OCI-LY7 (cell line): ENCODE data around the gene CPPED1. TPM values are rescaled to one million over a fixed set of nuclear protein-coding genes. Genes with fewer than 3 reads are reported as not detected.

Experiments used
- BruUV-seq: library from RNA; stranded (reverse); fragments of 400-500 nt; replicated peaks from 2 replicates; lab custom pipeline; 2021; lab: Mats Ljungman, UMichigan
- CTCF ChIA-PET: fragments of 300-600 bp; sonication (Branson Sonifier 250); formaldehyde crosslinking; loops from one replicate; lab custom pipeline; 2022; ENCODE audit warnings: antibody characterized with exemption; ENCODE audit not compliant: unreplicated experiment; lab: Charles Lee
- POLR2A ChIA-PET: fragments of 300-600 bp; sonication (Branson Sonifier 250); formaldehyde crosslinking; loops from one replicate; lab custom pipeline; 2022; ENCODE audit warnings: antibody characterized with exemption; lab: Charles Lee
- DNase-seq: peaks from one replicate; pipeline ENCODE4 v3.0.0-alpha.2; 2015; ENCODE audit warnings: low spot score
- H2AFZ ChIP-seq: fragments of 200-600 bp; sonication (generic), shearing (Covaris generic); 2 replicates; pipeline ENCODE4 v1.6.1; 2014; ENCODE audit warnings: mild to moderate bottlenecking, antibody characterized with exemption, low read length, moderate library complexity
- H3K27ac ChIP-seq: fragments of 200-600 bp; sonication (generic); 2 replicates; pipeline ENCODE4 v1.5.1; 2014; ENCODE audit warnings: mixed run types, low read depth, mild to moderate bottlenecking, moderate library complexity, low read length, inconsistent platforms; ENCODE audit not compliant: poor library complexity, severe bottlenecking
- H3K36me3 ChIP-seq: fragments of 200-600 bp; sonication (generic); 2 replicates; pipeline ENCODE4 v1.6.1; 2014; ENCODE audit warnings: mild to moderate bottlenecking, antibody characterized with exemption, low read length, moderate library complexity, mixed read lengths; ENCODE audit not compliant: insufficient read depth
- H3K4me1 ChIP-seq: fragments of 200-600 bp; sonication (generic); 2 replicates; pipeline ENCODE4 v1.5.1; 2014; ENCODE audit warnings: mild to moderate bottlenecking, low read length; ENCODE audit not compliant: insufficient read depth, poor library complexity, severe bottlenecking
- H3K4me2 ChIP-seq: fragments of 200-600 bp; sonication (generic); 2 replicates; pipeline ENCODE4 v1.6.1; 2014; ENCODE audit warnings: mild to moderate bottlenecking, low read length
- H3K4me3 ChIP-seq: fragments of 200-600 bp; sonication (generic); 2 replicates; pipeline ENCODE4 v1.5.1; 2014; ENCODE audit warnings: mild to moderate bottlenecking, low read depth, low read length; ENCODE audit not compliant: poor library complexity, severe bottlenecking
- H3K79me2 ChIP-seq: fragments of 200-600 bp; sonication (generic); 2 replicates; pipeline ENCODE4 v1.6.1; 2016; ENCODE audit warnings: low read depth, mild to moderate bottlenecking, low read length, moderate library complexity, mixed read lengths; ENCODE audit not compliant: insufficient read depth
- H3K9me2 ChIP-seq: fragments of 200-600 bp; sonication (generic); 2 replicates; pipeline ENCODE4 v1.6.1; 2016; ENCODE audit warnings: mild to moderate bottlenecking, low read length, mixed read lengths; ENCODE audit not compliant: insufficient read depth
- H3K9me3 ChIP-seq: fragments of 200-600 bp; sonication (generic); 2 replicates; pipeline ENCODE4 v1.6.1; 2014; ENCODE audit warnings: mild to moderate bottlenecking, mixed run types, low read length, mixed read lengths
- H4K20me1 ChIP-seq: fragments of 200-600 bp; sonication (generic); 2 replicates; pipeline ENCODE4 v1.6.1; 2014; ENCODE audit warnings: mild to moderate bottlenecking, antibody characterized with exemption, low read length, moderate library complexity, mixed read lengths; ENCODE audit not compliant: insufficient read depth
- EZH2phosphoT487 ChIP-seq: fragments of 200-600 bp; sonication (generic); IDR thresholded peaks from 2 replicates; pipeline ENCODE4 v1.6.1; 2018; ENCODE audit warnings: low read depth, borderline replicate concordance, mild to moderate bottlenecking, mixed run types, antibody characterized with exemption, low read length, moderate library complexity, mixed read lengths
- intact Hi-C: fragments of 100-400 bp; cut with micrococcal nuclease; formaldehyde crosslinking; loops from one replicate; pipeline ENCODE4 v1.10.0; 2022; ENCODE audit not compliant: unreplicated experiment
- total RNA-seq, 2 experiments: library from RNA; depleted of rRNA in 1 of 2; stranded (reverse); fragments of >200 nt in 1 of 2; shearing (Covaris generic) in 1 of 2; gene quantifications; 2 replicates each; pipeline ENCODE4 v1.2.3, GENCODE V29; 2014 to 2022
- TF ChIP-seq, protein P1 (sequence below): fragments of 200-600 bp; sonication (generic); conservative IDR thresholded peaks from 2 replicates; pipeline ENCODE4 v1.5.1; 2014; ENCODE audit warnings: mild to moderate bottlenecking, antibody characterized with exemption, low read length, moderate library complexity, mixed read lengths

The CPPED1 gene
- total RNA-seq, 2 experiments from 2014 or later: 8.6 to 14.2 TPM

DNA sequence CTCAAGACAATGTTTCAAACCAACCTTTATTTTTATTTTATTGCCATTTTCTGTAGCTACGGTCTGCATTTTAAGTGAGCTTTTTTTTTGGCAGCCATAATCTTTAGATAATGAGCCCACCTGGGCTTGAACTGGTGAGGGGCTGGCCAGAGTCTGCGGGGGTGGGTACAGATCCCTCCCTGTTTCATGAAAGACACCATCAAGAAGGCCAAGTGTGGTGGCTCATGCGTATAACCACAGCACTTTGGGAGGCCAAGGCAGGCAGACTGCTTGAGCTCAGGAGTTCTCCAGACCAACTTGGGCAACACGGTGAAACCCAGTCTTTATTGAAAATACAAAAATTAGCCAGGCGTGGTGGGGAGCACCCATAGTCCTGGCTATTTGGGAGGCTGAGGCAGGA is 113.7 kb downstream of the CPPED1 start:
- H3K9me3 ChIP-seq: no peaks in the 10 kb centered on the region
- H2AFZ ChIP-seq: no peak overlapping the region
- intact Hi-C loops: no loop called here
- no peaks in the 10 kb centered on the region for H3K79me2 ChIP-seq
- H3K36me3 ChIP-seq: no peaks in the 10 kb centered on the region
- ChIA-PET CTCF (no interaction called here), POLR2A (interaction anchor here (0.6 kb wide), 1 partner anchor 29 kb away, joined by 3 read pairs; no protein-coding TSS in a partner anchor)
- BruUV-seq: no TSS peak
- H4K20me1 ChIP-seq: no peaks in the 10 kb centered on the region
- no peak overlapping the region for H3K4me3 ChIP-seq
- H3K9me2 ChIP-seq: no peaks in the 10 kb centered on the region
- DNase-seq: no peak
- H3K4me2 ChIP-seq: no peak overlapping the region
- peaks cover 7% of the 10 kb centered on the region for H3K4me1 ChIP-seq
- H3K27ac ChIP-seq: no peak overlapping the region
- TF ChIP-seq EZH2phosphoT487: no peak
- TF ChIP-seq, protein P1, sequence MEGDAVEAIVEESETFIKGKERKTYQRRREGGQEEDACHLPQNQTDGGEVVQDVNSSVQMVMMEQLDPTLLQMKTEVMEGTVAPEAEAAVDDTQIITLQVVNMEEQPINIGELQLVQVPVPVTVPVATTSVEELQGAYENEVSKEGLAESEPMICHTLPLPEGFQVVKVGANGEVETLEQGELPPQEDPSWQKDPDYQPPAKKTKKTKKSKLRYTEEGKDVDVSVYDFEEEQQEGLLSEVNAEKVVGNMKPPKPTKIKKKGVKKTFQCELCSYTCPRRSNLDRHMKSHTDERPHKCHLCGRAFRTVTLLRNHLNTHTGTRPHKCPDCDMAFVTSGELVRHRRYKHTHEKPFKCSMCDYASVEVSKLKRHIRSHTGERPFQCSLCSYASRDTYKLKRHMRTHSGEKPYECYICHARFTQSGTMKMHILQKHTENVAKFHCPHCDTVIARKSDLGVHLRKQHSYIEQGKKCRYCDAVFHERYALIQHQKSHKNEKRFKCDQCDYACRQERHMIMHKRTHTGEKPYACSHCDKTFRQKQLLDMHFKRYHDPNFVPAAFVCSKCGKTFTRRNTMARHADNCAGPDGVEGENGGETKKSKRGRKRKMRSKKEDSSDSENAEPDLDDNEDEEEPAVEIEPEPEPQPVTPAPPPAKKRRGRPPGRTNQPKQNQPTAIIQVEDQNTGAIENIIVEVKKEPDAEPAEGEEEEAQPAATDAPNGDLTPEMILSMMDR: no peak

DNA sequence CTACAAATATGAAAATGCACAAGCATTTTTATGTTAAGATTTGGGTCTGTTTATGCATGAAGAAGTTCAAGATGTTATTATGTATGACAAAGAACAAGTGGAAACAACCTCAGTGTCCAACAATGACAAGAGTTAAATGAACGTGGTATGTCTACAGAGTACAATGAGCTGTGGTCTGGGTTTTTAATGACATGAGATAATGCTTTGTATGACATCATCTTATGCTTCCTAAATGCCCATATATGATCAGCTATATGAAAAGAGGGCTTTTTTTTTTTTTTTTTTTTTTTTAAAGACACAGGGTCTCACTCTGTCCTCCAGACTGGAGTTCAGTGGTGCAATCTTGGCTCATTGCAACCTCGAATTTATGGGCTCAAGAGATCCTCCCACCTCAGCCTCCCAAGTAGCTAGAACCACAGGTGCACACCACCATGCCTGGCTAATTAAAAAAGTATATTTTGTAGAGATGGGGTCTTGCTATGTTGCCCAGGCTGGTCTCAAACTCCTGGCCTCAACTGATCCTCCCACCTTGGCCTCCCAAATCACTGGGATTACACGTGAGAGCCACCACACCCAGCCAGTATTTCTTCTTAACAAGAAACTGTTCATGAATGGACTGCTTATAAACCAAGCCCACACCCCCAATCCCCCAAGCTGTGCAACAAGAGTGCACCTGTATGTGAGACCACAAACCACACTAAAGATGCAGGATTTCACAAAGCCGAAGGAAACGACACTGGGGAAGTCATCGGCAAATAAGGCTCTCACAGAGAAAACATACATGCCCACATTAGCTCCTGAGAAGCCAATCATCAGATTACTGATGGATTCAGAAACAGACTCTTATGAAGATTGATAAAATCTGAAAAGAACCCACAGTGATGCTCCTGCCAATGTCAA is 114.5 kb downstream of the CPPED1 start:
- H3K79me2 ChIP-seq: no peaks in the 10 kb centered on the region
- ChIA-PET POLR2A (interaction anchor here (0.6 to 0.7 kb wide), 4 partner anchors 10 to 1308 kb away, joined by 3 to 4 read pairs (median 3); no protein-coding TSS in a partner anchor), CTCF (no interaction called here)
- no peak overlapping the region for H2AFZ ChIP-seq
- intact Hi-C loops: no loop called here
- no peaks in the 10 kb centered on the region for H3K36me3 ChIP-seq
- H3K9me3 ChIP-seq: no peaks in the 10 kb centered on the region
- H3K9me2 ChIP-seq: no peaks in the 10 kb centered on the region
- no peak overlapping the region for H3K4me3 ChIP-seq
- H3K27ac ChIP-seq: no peak overlapping the region
- H3K4me2 ChIP-seq: no peak overlapping the region
- H4K20me1 ChIP-seq: no peaks in the 10 kb centered on the region
- peaks cover 7% of the 10 kb centered on the region for H3K4me1 ChIP-seq
- BruUV-seq: no TSS peak
- TF ChIP-seq, protein P1: no peak
- TF ChIP-seq EZH2phosphoT487: no peak
- DNase-seq: no peak

DNA sequence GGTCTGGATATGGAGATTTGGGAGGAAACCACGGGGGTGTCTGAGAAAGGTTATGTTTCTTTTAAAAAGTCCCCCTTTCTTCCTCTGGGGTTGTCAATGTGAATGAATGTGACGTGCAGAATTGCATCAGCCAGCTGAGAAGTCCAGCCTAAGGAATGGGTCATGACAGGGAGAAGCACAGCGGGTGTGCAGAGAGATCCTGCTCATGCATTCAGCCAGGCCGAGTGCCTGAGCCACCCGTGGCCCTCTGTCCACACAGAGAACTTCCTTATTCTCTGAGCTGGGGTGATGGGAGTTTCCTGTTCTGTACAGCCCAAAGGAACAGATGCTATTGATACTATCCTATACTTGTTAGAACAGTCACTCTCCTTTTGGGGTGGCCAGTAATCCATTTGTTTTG is 117.9 kb downstream of the CPPED1 start:
- Histone ChIP-seq H3K4me3 (no peak overlapping the region), H4K20me1 (no peaks in the 10 kb centered on the region), H3K9me2 (no peaks in the 10 kb centered on the region), H3K4me2 (no peak overlapping the region), H3K9me3 (no peaks in the 10 kb centered on the region), H3K79me2 (no peaks in the 10 kb centered on the region), H3K36me3 (no peaks in the 10 kb centered on the region), H2AFZ (no peak overlapping the region), H3K4me1 (no peaks in the 10 kb centered on the region), H3K27ac (no peak overlapping the region)
- ChIA-PET CTCF (no interaction called here), POLR2A (no interaction called here)
- BruUV-seq: no TSS peak
- intact Hi-C loops: no loop called here
- no peak for DNase-seq
- TF ChIP-seq, protein P1: no peak
- TF ChIP-seq EZH2phosphoT487: no peak
